Fibroblast of pulmonary artery (primary cell): ENCODE results near the gene PLEKHM2.
A peak's percentile ranks its signal among the peaks of the same experiment; 100 is the strongest.

Source experiments
- DNase-seq: peaks from one replicate; pipeline ENCODE4 v3.0.0-alpha.2; 2010; ENCODE audit warnings: low read depth
- H3K4me3 ChIP-seq: replicated peaks from 2 replicates; pipeline ENCODE4 v1.5.1; 2011; ENCODE audit warnings: low read depth, mild to moderate bottlenecking, control low read depth, low read length, moderate library complexity
- TF ChIP-seq, protein P1 (sequence below): IDR thresholded peaks from 2 replicates; pipeline ENCODE4 v1.5.1; 2011; ENCODE audit warnings: mild to moderate bottlenecking, control low read depth, low read length, inconsistent platforms; ENCODE audit errors: missing control alignments

Gene PLEKHM2

DNA sequence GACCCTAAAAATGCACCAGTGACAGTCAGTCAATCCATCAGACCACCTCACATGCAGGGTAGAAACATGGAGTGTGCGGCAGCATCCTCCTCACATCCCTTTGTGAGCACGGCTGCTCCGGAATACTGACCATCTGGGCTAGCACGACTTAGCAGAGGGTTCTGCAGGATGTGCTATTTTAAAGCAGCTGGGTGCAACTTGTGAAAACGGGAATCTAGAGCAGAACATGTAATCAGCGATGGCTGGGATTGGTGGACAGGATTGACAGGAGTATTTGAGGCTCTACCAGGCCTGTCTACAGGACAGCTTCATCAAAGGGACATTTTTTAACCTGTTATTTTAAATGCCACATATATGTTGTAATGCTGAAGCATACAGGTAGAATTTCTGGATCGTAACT is 16.8 kb upstream of the PLEKHM2 start:
- DNase-seq: no peak
- H3K4me3 ChIP-seq: no peak overlapping the region
- TF ChIP-seq, protein P1, sequence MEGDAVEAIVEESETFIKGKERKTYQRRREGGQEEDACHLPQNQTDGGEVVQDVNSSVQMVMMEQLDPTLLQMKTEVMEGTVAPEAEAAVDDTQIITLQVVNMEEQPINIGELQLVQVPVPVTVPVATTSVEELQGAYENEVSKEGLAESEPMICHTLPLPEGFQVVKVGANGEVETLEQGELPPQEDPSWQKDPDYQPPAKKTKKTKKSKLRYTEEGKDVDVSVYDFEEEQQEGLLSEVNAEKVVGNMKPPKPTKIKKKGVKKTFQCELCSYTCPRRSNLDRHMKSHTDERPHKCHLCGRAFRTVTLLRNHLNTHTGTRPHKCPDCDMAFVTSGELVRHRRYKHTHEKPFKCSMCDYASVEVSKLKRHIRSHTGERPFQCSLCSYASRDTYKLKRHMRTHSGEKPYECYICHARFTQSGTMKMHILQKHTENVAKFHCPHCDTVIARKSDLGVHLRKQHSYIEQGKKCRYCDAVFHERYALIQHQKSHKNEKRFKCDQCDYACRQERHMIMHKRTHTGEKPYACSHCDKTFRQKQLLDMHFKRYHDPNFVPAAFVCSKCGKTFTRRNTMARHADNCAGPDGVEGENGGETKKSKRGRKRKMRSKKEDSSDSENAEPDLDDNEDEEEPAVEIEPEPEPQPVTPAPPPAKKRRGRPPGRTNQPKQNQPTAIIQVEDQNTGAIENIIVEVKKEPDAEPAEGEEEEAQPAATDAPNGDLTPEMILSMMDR: no peak

DNA sequence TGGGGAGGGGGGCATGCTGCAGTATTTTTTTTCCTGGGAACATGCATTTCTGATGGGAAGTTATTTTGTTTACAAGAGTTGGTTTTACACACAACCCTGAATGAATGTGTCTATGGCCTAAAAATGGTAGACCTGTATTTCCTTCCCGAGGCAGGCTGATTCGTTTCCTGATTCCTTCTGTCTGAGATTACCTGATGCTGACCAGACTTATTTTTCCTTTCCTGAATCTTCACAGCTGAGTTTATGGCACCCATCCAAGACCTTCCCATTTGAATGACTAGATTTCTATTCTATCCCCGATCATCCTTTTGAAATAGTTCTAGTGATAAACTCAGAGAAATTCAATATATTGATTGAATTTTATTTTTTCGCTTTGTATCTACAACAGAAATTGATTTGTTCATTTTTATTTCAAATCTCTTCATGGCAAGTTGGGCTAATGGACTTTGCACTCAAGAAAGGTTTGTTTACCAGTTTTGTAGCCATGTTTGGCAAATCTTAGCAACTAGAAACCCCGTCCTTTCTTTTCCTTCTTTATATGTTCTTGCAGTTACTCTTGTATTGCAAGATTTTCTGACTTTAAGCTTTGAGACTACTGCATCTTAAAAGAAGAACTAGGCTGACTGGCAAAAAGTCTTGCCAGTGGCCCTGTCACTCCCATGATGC is 15.9 kb upstream of the PLEKHM2 start:
- TF ChIP-seq, protein P1: no peak
- H3K4me3 ChIP-seq: no peak overlapping the region
- peak; percentile 41 for DNase-seq

- TF ChIP-seq, protein P1: no peak
- DNase-seq: no peak
- H3K4me3 ChIP-seq: no peak overlapping the region
These were observed 15.0 kb upstream of the PLEKHM2 start for GRCh38 chr1:15669074-15669473.

- no peak for DNase-seq
- no peak overlapping the region for H3K4me3 ChIP-seq
- TF ChIP-seq, protein P1: no peak
These were observed 14.3 kb upstream of the PLEKHM2 start for GRCh38 chr1:15669864-15670263.

DNA sequence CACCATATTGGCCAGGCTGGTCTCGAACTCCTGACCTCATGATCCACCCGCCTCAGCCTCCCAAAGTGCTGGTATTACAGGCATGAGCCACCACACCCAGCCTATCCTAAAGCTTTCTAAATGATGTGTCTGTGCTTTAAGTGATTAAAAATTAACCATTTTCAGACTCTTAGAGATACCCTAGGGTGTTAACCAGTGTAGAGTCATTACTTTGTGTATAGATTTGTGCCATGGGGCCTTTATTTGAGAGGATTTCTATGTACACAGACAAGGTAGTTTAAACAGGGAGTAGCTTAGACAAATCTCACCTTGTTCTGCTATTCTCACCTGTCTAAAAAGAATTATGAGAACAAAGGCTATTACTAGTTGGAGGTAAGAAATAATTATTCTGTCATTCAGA is 12.7 kb upstream of the PLEKHM2 start:
- TF ChIP-seq, protein P1: no peak
- no peak overlapping the region for H3K4me3 ChIP-seq

GRCh38 chr1:15674386-15675159 is 9.5 kb upstream of the PLEKHM2 start:
- TF ChIP-seq, protein P1: no peak
- no peak for DNase-seq
- no peak overlapping the region for H3K4me3 ChIP-seq

More for the DNA sequence above, 12.7 kb upstream of the PLEKHM2 start:
- DNase-seq: no peak

GRCh38 chr1:15676010-15676409 is 8.1 kb upstream of the PLEKHM2 start:
- DNase-seq: no peak
- TF ChIP-seq, protein P1: no peak
- no peak overlapping the region for H3K4me3 ChIP-seq
